ENCODE results near the gene ST3GAL4. TPM values are rescaled to one million over a fixed set of nuclear protein-coding genes. Genes with fewer than 3 reads are reported as not detected.

The ST3GAL4 gene
- total and polyA plus RNA-seq, 2 of the 8 experiments (the other 6 are each of a cell fraction or from before 2014, with no cell fraction given), result 15.6 to 20.0 TPM

DNA sequence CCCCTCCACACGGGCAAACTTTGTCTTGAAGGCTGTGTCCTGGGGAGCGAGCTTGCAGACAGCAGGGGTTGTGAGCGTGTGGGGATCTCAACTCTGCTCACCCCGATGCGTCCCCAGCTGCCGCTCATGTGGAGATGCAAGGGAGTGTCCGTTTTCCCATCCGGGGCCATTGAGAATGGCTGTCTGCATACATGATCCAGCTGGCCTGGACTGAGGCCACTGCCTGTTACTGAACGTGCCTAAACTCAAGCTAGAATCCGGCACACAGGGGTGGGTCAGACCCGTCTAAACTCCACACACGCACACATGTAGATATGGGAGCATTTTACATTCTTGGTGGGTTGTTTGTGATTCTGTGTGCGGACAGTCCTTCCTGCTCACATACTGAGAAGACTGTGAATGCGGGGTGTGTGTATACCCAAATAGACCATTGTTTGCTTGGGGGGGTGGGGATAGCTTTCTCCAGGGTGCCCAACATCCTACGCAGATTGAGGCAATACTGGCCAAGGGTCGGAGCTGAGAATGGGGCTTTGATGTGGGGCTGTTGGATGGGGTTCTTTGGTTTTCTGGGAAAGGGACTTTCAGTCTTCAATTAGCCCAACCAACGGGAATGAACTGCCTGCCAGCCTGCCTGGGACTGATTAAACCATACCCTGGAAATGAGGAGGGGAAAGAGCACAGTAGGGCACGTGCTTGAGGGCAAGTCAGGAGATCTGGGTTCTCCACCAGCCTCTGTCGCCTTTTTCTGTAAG, 60.4 kb downstream of the ST3GAL4 start (continued):
- TF ChIP-seq CEBPB (IDR thresholded peaks at IDR 0.05; ENCODE audit: low read depth, low read length), result no peak
